MM.1S (cell line): ENCODE results near the gene MTF1.

Experiments
- DNase-seq: peaks from one replicate; pipeline ENCODE4 v3.0.0-alpha.2; 2015
- H2AFZ ChIP-seq: fragments of 300-600 bp; sonication (generic); 2 replicates; pipeline ENCODE4 v1.6.0; 2016; ENCODE audit warnings: antibody characterized with exemption, low read length
- H3F3A ChIP-seq: fragments of 300-600 bp; sonication (generic); 2 replicates; pipeline ENCODE4 v1.6.1; 2016; ENCODE audit warnings: mild to moderate bottlenecking, antibody characterized with exemption, low read length, moderate library complexity, mixed read lengths; ENCODE audit not compliant: insufficient read depth
- H3K27ac ChIP-seq: fragments of 300-600 bp; sonication (generic); 2 replicates; pipeline ENCODE4 v1.5.1; 2016; ENCODE audit warnings: mild to moderate bottlenecking, low read length
- H3K27me3 ChIP-seq: fragments of 300-600 bp; sonication (generic); replicated peaks from 2 replicates; pipeline ENCODE4 v1.6.0; 2016; ENCODE audit warnings: low read length; ENCODE audit not compliant: insufficient read depth
- H3K36me3 ChIP-seq: fragments of 300-600 bp; sonication (generic); replicated peaks from 2 replicates; pipeline ENCODE4 v1.6.1; 2016; ENCODE audit warnings: mild to moderate bottlenecking, low read length, mixed read lengths; ENCODE audit not compliant: insufficient read depth
- H3K4me1 ChIP-seq: fragments of 300-600 bp; sonication (generic); 2 replicates; pipeline ENCODE4 v1.6.1; 2016; ENCODE audit warnings: low read length, mixed read lengths
- H3K4me2 ChIP-seq: fragments of 300-600 bp; sonication (generic); 2 replicates; pipeline ENCODE4 v1.6.0; 2016; ENCODE audit warnings: low read depth, low read length
- H3K4me3 ChIP-seq: fragments of 300-600 bp; sonication (generic); 2 replicates; pipeline ENCODE4 v1.5.1; 2016; ENCODE audit warnings: low read length, mixed read lengths
- H3K79me2 ChIP-seq: fragments of 300-600 bp; sonication (generic); 2 replicates; pipeline ENCODE4 v1.6.1; 2016; ENCODE audit warnings: mixed run types, low read length, mixed read lengths
- H3K9ac ChIP-seq: fragments of 300-600 bp; sonication (generic); 2 replicates; pipeline ENCODE4 v1.6.1; 2016; ENCODE audit warnings: low read length, mixed read lengths
- H3K9me2 ChIP-seq: fragments of 300-600 bp; sonication (generic); replicated peaks from 2 replicates; pipeline ENCODE4 v1.6.1; 2016; ENCODE audit warnings: mild to moderate bottlenecking, low read length, mixed read lengths; ENCODE audit not compliant: insufficient read depth
- H3K9me3 ChIP-seq: fragments of 300-600 bp; sonication (generic); replicated peaks from 2 replicates; pipeline ENCODE4 v1.6.1; 2016; ENCODE audit warnings: mild to moderate bottlenecking, low read length, mixed read lengths; ENCODE audit not compliant: insufficient read depth
- H4K20me1 ChIP-seq: fragments of 300-600 bp; sonication (generic); 2 replicates; pipeline ENCODE4 v1.6.1; 2016; ENCODE audit warnings: mild to moderate bottlenecking, low read length, moderate library complexity, mixed read lengths; ENCODE audit not compliant: insufficient read depth
- EZH2 ChIP-seq: fragments of 300-600 bp; sonication (generic); optimal IDR thresholded peaks from 2 replicates; pipeline ENCODE3; 2017; ENCODE audit warnings: low read depth, mild to moderate bottlenecking, antibody characterized with exemption, low read length, mixed read lengths
- EZH2phosphoT487 ChIP-seq: fragments of 300-600 bp; sonication (generic); IDR thresholded peaks from 2 replicates; pipeline ENCODE4 v1.6.1; 2018; ENCODE audit warnings: antibody characterized with exemption, low read length
- TF ChIP-seq, protein P1 (sequence below): fragments of 300-600 bp; sonication (generic); IDR thresholded peaks from 2 replicates; pipeline ENCODE4 v1.5.1; 2016; ENCODE audit warnings: antibody characterized with exemption, low read length, mixed read lengths

Gene MTF1

GRCh38 chr1:37860346-37860666, 914 bp upstream of the MTF1 start:
- Histone ChIP-seq H3F3A (peaks cover 4% of the 10 kb centered on the region; the same call in 1 of the 2 replicates), H3K9ac (peak overlapping the region; percentile 91)
- TF ChIP-seq EZH2, result no peak
- TF ChIP-seq EZH2phosphoT487, result no peak
- TF ChIP-seq, protein P1, sequence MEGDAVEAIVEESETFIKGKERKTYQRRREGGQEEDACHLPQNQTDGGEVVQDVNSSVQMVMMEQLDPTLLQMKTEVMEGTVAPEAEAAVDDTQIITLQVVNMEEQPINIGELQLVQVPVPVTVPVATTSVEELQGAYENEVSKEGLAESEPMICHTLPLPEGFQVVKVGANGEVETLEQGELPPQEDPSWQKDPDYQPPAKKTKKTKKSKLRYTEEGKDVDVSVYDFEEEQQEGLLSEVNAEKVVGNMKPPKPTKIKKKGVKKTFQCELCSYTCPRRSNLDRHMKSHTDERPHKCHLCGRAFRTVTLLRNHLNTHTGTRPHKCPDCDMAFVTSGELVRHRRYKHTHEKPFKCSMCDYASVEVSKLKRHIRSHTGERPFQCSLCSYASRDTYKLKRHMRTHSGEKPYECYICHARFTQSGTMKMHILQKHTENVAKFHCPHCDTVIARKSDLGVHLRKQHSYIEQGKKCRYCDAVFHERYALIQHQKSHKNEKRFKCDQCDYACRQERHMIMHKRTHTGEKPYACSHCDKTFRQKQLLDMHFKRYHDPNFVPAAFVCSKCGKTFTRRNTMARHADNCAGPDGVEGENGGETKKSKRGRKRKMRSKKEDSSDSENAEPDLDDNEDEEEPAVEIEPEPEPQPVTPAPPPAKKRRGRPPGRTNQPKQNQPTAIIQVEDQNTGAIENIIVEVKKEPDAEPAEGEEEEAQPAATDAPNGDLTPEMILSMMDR, result no peak; the same call in 1 of the 2 replicates

DNA sequence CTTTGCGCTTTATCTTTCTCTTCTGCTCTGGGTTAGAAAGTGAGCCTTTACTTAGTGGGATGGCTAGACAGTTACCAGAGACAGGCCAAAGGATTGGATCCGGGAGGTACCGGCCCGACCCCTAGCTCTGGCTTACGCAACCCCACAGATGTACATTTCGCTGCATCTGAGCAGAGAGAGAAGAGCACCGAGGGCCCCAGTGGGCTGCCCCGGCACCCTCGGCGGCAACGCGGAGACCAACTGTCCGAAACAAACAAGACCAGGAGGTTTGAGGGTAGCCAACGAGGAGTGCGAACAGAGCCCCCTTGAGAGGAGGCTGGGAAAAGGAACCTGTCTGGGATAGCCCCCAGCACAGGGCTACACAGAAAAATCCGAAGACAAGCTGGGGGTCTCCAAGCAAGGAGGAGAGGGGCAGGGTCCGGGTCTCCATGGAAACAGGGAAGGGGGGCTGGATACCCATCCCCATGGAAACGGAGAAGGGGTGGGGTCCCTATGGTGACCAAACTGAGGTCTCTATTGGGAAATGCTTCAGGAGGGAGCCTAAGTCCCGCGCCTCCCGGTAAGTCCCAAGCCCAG, 373 bp downstream of the MTF1 start:
- H3F3A ChIP-seq, result peaks cover 4% of the 10 kb centered on the region; the same call in 1 of the 2 replicates
- no peaks in the 10 kb centered on the region for H3K9me3 ChIP-seq
- peak overlapping the region; percentile 62 for H2AFZ ChIP-seq
- H3K9me2 ChIP-seq, result no peaks in the 10 kb centered on the region
- no peaks in the 10 kb centered on the region for H4K20me1 ChIP-seq
- DNase-seq, result peak; percentile 13
- H3K4me1 ChIP-seq, result peaks cover 11% of the 10 kb centered on the region
- H3K79me2 ChIP-seq, result peaks cover 44% of the 10 kb centered on the region
- H3K27ac ChIP-seq, result peak overlapping the region; percentile 84; the same call in 1 of the 2 replicates
- H3K36me3 ChIP-seq, result 0 out of 2 replicates have a peak, but pooled peaks cover 2% of the 10 kb centered on the region
- H3K4me2 ChIP-seq, result peak overlapping the region; percentile 96
- TF ChIP-seq EZH2 (no peak), EZH2phosphoT487 (no peak)
- TF ChIP-seq, protein P1, result no peak
- H3K9ac ChIP-seq, result peak overlapping the region; percentile 91
- H3K4me3 ChIP-seq, result peak overlapping the region; percentile 94
- no peaks in the 10 kb centered on the region for H3K27me3 ChIP-seq

More at GRCh38 chr1:37860346-37860666, 914 bp upstream of the MTF1 start:
- Histone ChIP-seq H3K9me2 (no peaks in the 10 kb centered on the region), H3K36me3 (0 out of 2 replicates have a peak, but pooled peaks cover 2% of the 10 kb centered on the region), H3K4me3 (peak overlapping the region; percentile 94), H4K20me1 (no peaks in the 10 kb centered on the region), H3K9me3 (no peaks in the 10 kb centered on the region), H3K4me1 (peaks cover 11% of the 10 kb centered on the region), H3K27me3 (no peaks in the 10 kb centered on the region), H3K4me2 (peak overlapping the region; percentile 96), H3K27ac (peak overlapping the region; percentile 84; the same call in 1 of the 2 replicates), H2AFZ (peak overlapping the region; percentile 81; the same call in 1 of the 2 replicates), H3K79me2 (peaks cover 34% of the 10 kb centered on the region)
- no peak for DNase-seq

- Histone ChIP-seq H2AFZ (no peak overlapping the region), H3K4me1 (peaks cover 7% of the 10 kb centered on the region), H3K9me2 (no peaks in the 10 kb centered on the region), H3K9ac (no peak overlapping the region), H3K27me3 (no peaks in the 10 kb centered on the region), H3K27ac (no peak overlapping the region), H3K4me3 (no peak overlapping the region), H3K9me3 (no peaks in the 10 kb centered on the region), H3K4me2 (no peak overlapping the region), H3F3A (no peaks in the 10 kb centered on the region), H3K79me2 (peaks cover 87% of the 10 kb centered on the region), H4K20me1 (no peaks in the 10 kb centered on the region), H3K36me3 (peaks cover 5% of the 10 kb centered on the region; the same call in 1 of the 2 replicates)
- TF ChIP-seq EZH2phosphoT487, result no peak
- TF ChIP-seq, protein P1, result no peak
- DNase-seq, result no peak
Measured at GRCh38 chr1:37854406-37854805, 5.0 kb downstream of the MTF1 start.
